Endothelial cell of umbilical vein (primary cell): ENCODE measurements around the gene LPP. TPM values are rescaled to one million over a fixed set of nuclear protein-coding genes. Genes with fewer than 3 reads are reported as not detected.

ENCODE experiments used
- BruUV-seq: library from RNA; stranded (reverse); fragments of 400-500 nt; replicated peaks from 2 replicates; lab custom pipeline; 2021; lab: Mats Ljungman, UMichigan
- CTCF ChIA-PET: fragments of 300-600, 350-600 bp; sonication (Branson Sonifier 250); formaldehyde crosslinking; loops from one replicate; lab custom pipeline; 2021; ENCODE audit warnings: antibody characterized with exemption, inconsistent platforms; lab: Charles Lee
- POLR2A ChIA-PET: fragments of 300-600, 350-600 bp; sonication (Branson Sonifier 250); formaldehyde crosslinking; loops from one replicate; lab custom pipeline; 2021; ENCODE audit warnings: antibody characterized with exemption, inconsistent platforms; lab: Charles Lee
- DNase-seq: peaks from one replicate; pipeline ENCODE4 v3.0.0-alpha.2; 2011; ENCODE audit warnings: low read depth, low spot score
- FAIRE-seq: peaks from 2 replicates; lab custom pipeline; 2011; peaks lifted over from hg19 to GRCh38; lab: Jason Lieb, UNC
- H2AFZ ChIP-seq: 2 replicates; pipeline ENCODE4 v1.6.0; 2012; ENCODE audit warnings: low read depth, low read length, control low read depth, inconsistent platforms
- H3K27ac ChIP-seq: 2 replicates; pipeline ENCODE4 v1.5.1; 2011; ENCODE audit warnings: low read depth, mild to moderate bottlenecking, control low read depth, low read length, moderate library complexity; ENCODE audit not compliant: insufficient read depth
- H3K27me3 ChIP-seq, 2 experiments: 2 replicates each; pipeline versions ENCODE4 v1.6.0 to v1.6.1; 2011; ENCODE audit warnings: low read length in 2 of 2, mixed read lengths in 1 of 2; ENCODE audit not compliant: control insufficient read depth in 2 of 2, insufficient read depth in 2 of 2
- H3K36me3 ChIP-seq, 2 experiments: 2 replicates in 1 of 2; 3 replicates in 1 of 2; pipeline ENCODE4 v1.5.1; 2011; ENCODE audit warnings: low read length in 2 of 2, mild to moderate bottlenecking in 1 of 2, moderate library complexity in 1 of 2; ENCODE audit not compliant: control insufficient read depth in 2 of 2, insufficient read depth in 2 of 2; ENCODE audit errors: extremely low read depth in 1 of 2
- H3K4me1 ChIP-seq: 3 replicates; pipeline ENCODE4 v1.5.1; 2011; ENCODE audit warnings: mild to moderate bottlenecking, low read length; ENCODE audit not compliant: control insufficient read depth, insufficient read depth; ENCODE audit errors: extremely low read depth
- H3K4me2 ChIP-seq: 2 replicates; pipeline ENCODE4 v1.6.1; 2011; ENCODE audit warnings: low read length, control low read depth, mixed read lengths; ENCODE audit not compliant: insufficient read depth
- H3K4me3 ChIP-seq, 3 experiments: fragments of 200-600 bp in 1 of 3; sonication (generic), shearing (Covaris generic) in 1 of 3; replicated peaks in 1 of 3; 2 replicates each; pipeline ENCODE4 v1.5.1; 2011 to 2016; ENCODE audit warnings: control low read depth in 3 of 3, low read length in 3 of 3, mild to moderate bottlenecking in 2 of 3, inconsistent platforms in 1 of 3, low read depth in 1 of 3, moderate library complexity in 1 of 3; ENCODE audit not compliant: insufficient read depth in 1 of 3
- H3K79me2 ChIP-seq: 2 replicates; pipeline ENCODE4 v1.6.0; 2012; ENCODE audit warnings: low read length, inconsistent platforms; ENCODE audit not compliant: control insufficient read depth, insufficient read depth
- H3K9ac ChIP-seq: replicated peaks from 2 replicates; pipeline ENCODE3; 2011; ENCODE audit warnings: low read length, control low read depth; ENCODE audit not compliant: insufficient read depth; ENCODE audit errors: extremely low read depth
- H3K9me1 ChIP-seq: replicated peaks from 3 replicates; pipeline ENCODE4 v1.6.0; 2011; ENCODE audit warnings: mild to moderate bottlenecking, low read length; ENCODE audit not compliant: control insufficient read depth, insufficient read depth; ENCODE audit errors: extremely low read depth
- H3K9me3 ChIP-seq: replicated peaks from 2 replicates; pipeline ENCODE4 v1.5.1; 2012; ENCODE audit warnings: low read length, inconsistent platforms; ENCODE audit not compliant: control insufficient read depth, insufficient read depth
- H4K20me1 ChIP-seq: replicated peaks from 2 replicates; pipeline ENCODE3; 2011; ENCODE audit warnings: mild to moderate bottlenecking, low read length; ENCODE audit not compliant: control insufficient read depth, insufficient read depth; ENCODE audit errors: extremely low read depth
- CTCF ChIP-seq, 2 donors: IDR thresholded peaks; 1 replicate in 1 of 2; 2 replicates in 1 of 2; pipeline ENCODE4 v1.5.1; 2011; ENCODE audit warnings: low read length in 2 of 2, mild to moderate bottlenecking in 2 of 2, moderate library complexity in 2 of 2, control low read depth in 1 of 2, inconsistent platforms in 1 of 2, low read depth in 1 of 2; ENCODE audit not compliant: insufficient read depth in 1 of 2; ENCODE audit errors: extremely low read depth in 1 of 2
- GATA2 ChIP-seq: IDR thresholded peaks from 2 replicates; pipeline ENCODE4 v1.7.0; 2011; ENCODE audit warnings: low read depth, mild to moderate bottlenecking, moderate library complexity, mixed read lengths, low read length; ENCODE audit not compliant: insufficient read length, insufficient read depth
- JUN ChIP-seq: IDR thresholded peaks from 2 replicates; pipeline ENCODE4 v1.6.1; 2011; ENCODE audit warnings: borderline replicate concordance, low read depth; ENCODE audit not compliant: insufficient read length, insufficient read depth
- MAX ChIP-seq: IDR thresholded peaks from 2 replicates; pipeline ENCODE4 v1.6.1; 2011; ENCODE audit not compliant: insufficient read depth, insufficient read length
- MYC ChIP-seq: IDR thresholded peaks from one replicate; pipeline ENCODE4 v1.6.1; 2011; ENCODE audit warnings: mild to moderate bottlenecking, low read depth, low read length
- POLR2A ChIP-seq: IDR thresholded peaks from 2 replicates; pipeline ENCODE4 v1.6.1; 2012; ENCODE audit warnings: low read depth, mild to moderate bottlenecking, control low read depth, low read length
- POLR2AphosphoS5 ChIP-seq: IDR thresholded peaks from 2 replicates; pipeline ENCODE4 v1.6.1; 2012; ENCODE audit warnings: low read depth, mild to moderate bottlenecking, control low read depth, low read length, moderate library complexity; ENCODE audit not compliant: insufficient read depth
- dilution Hi-C: fragments of 300-500 bp; cut with MboI; formaldehyde crosslinking; loops from one replicate; pipeline ENCODE4 v1.15.0; 2019; ENCODE audit warnings: low sequenced_read_pairs; ENCODE audit not compliant: extremely low pct_ligation_motif_present
- intact Hi-C: fragments of 100-400 bp; cut with micrococcal nuclease; formaldehyde crosslinking; loops from one replicate; pipeline ENCODE4 v1.10.0; 2022
- polyA plus RNA-seq, 4 experiments: library from polyadenylated mRNA; depleted of rRNA in 3 of 4; stranded (reverse) in 3 of 4; unstranded in 1 of 4; fragments of >200 nt; gene quantifications; 2 replicates each; pipeline versions ENCODE4 v1.2.1 to v1.2.3, GENCODE V29; 2011 to 2012; ENCODE audit warnings: missing spikeins in 1 of 4
- total RNA-seq: library from RNA; stranded (reverse); gene quantifications from 2 replicates; pipeline ENCODE4 v1.2.3, GENCODE V29; 2021

Gene LPP
- total and polyA plus RNA-seq, 2 donors (not counting 3 experiments of a cell fraction or from before 2014, with no cell fraction given): 16.9 to 153 TPM

GRCh38 chr3:188526057-188526456, 372.1 kb downstream of the LPP start:
- Histone ChIP-seq H2AFZ (no peak overlapping the region), H3K4me1 (peaks cover 13% of the 10 kb centered on the region), H3K79me2 (no peaks in the 10 kb centered on the region), H3K27ac (no peak overlapping the region), H3K9me1 (no peaks in the 10 kb centered on the region), H3K27me3 (no peaks in the 10 kb centered on the region), H3K36me3 (peaks cover 0 to 5% of the 10 kb centered on the region in 2 experiments), H3K4me2 (no peak overlapping the region), H3K9me3 (no peaks in the 10 kb centered on the region), H3K4me3 (no peak overlapping the region), H3K9ac (no peak overlapping the region), H4K20me1 (no peaks in the 10 kb centered on the region)
- dilution Hi-C loops (no loop called here), intact Hi-C loops (no loop called here)
- TF ChIP-seq POLR2AphosphoS5 (no peak), MYC (no peak), CTCF (IDR thresholded peaks at IDR 0.05; ENCODE audit: extremely low read depth in 1 of 2, insufficient read depth in 1 of 2, low read depth in 1 of 2, low read length in 2 of 2) (no peak), JUN (no peak), GATA2 (no peak), POLR2A (no peak), MAX (no peak)
- FAIRE-seq (no peak), DNase-seq (no peak)
- CTCF ChIA-PET: interaction anchor here (1.1 kb wide), 1 partner anchor 21 kb away, joined by 3 read pairs; no protein-coding TSS in a partner anchor
- BruUV-seq: no TSS peak
- POLR2A ChIA-PET: no interaction called here
